Large intestine (tissue), 3 donors: ENCODE measurements around the gene CNNM2. TPM values are rescaled to one million over a fixed set of nuclear protein-coding genes. Genes with fewer than 3 reads are reported as not detected.
A peak's percentile ranks its signal among the peaks of the same experiment; 100 is the strongest.
"Not testable (repeated sequence)": the region's sequence is repeated elsewhere in the genome, so short reads cannot be mapped to it uniquely, and the experiment has no call there.

Experiments
- DNase-seq, 2 donors: peaks; one replicate each; pipeline versions ENCODE4 v3.0.0 to v3.0.0-alpha.2; 2013
- H3K27ac ChIP-seq: one replicate; pipeline ENCODE4 v1.5.1; 2013; ENCODE audit warnings: low read length
- H3K27me3 ChIP-seq: 2 replicates; pipeline ENCODE4 v1.6.1; 2013; ENCODE audit warnings: low read length; ENCODE audit not compliant: control insufficient read depth, insufficient read depth
- H3K36me3 ChIP-seq: 2 replicates; pipeline ENCODE4 v1.6.1; 2013; ENCODE audit warnings: low read length; ENCODE audit not compliant: control insufficient read depth, insufficient read depth
- H3K4me1 ChIP-seq: one replicate; pipeline ENCODE4 v1.6.1; 2013; ENCODE audit warnings: low read length; ENCODE audit not compliant: control insufficient read depth, insufficient read depth
- H3K4me3 ChIP-seq: one replicate; pipeline ENCODE4 v1.5.1; 2013; ENCODE audit warnings: low read length
- H3K9me3 ChIP-seq: one replicate; pipeline ENCODE4 v1.6.1; 2013; ENCODE audit warnings: mild to moderate bottlenecking, low read depth, low read length, moderate library complexity; ENCODE audit not compliant: control insufficient read depth
- WGBS: methylation state at CpG from one replicate; pipeline ENCODE4 v1.1.5; 2013; ENCODE audit warnings: low lambda C conversion rate; ENCODE audit not compliant: insufficient coverage; 5-methylcytosine and 5-hydroxymethylcytosine counted together
- polyA plus RNA-seq: library from polyadenylated mRNA; unstranded; fragments of 120-200 nt; gene quantifications from one replicate; pipeline ENCODE4 v1.2.1, GENCODE V29; 2013

CNNM2 gene
- polyA plus RNA-seq, 1 donor, result 12.5 TPM

DNA sequence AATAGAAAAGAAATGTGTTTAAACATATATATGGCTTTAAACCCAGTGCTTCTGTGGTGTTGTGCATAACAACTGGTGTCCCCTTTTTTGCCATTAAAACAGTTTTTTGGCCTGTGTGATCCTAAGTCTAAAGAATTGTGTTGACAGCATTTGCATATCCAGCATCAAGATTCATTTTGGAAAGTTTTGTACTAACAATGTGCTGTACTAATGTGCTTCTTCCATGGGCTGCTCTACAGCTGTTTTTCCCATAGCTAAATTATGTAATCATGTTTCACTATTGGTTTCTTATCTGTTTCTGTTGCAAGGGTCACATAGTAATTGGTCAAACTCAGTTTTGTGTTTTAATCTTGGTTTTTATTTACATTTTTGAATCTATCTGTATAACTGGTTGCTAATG, 5.5 kb downstream of the CNNM2 start:
- H3K9me3 ChIP-seq, result no peaks in the 10 kb centered on the region
- no peaks in the 10 kb centered on the region for H3K27me3 ChIP-seq
- no peak for DNase-seq
- H3K4me3 ChIP-seq, result no peak overlapping the region
- peaks cover 9% of the 10 kb centered on the region for H3K36me3 ChIP-seq
- H3K27ac ChIP-seq, result no peak overlapping the region
- H3K4me1 ChIP-seq, result peaks cover 9% of the 10 kb centered on the region

DNA sequence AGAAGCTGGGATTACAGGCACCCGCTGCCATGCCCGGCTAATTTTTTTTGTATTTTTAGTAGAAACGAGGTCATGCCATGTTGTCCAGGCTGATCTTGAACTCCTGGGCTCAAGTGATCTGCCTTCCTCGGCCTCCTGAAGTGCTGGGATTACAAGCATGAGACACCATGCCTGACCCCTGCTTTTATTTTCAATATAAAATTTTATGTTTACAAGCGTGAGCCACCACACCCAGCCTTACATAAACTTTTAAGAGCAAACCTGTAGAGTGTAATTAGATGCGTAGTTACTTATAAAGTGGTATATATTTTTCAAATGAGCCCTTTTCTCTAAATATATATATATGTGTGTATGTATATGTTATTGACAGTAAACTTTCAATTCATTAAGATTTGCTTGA, 8.7 kb downstream of the CNNM2 start:
- Histone ChIP-seq H3K36me3 (peaks cover 10% of the 10 kb centered on the region), H3K4me3 (no peak overlapping the region), H3K4me1 (peaks cover 3% of the 10 kb centered on the region), H3K27ac (no peak overlapping the region), H3K9me3 (no peaks in the 10 kb centered on the region), H3K27me3 (no peaks in the 10 kb centered on the region)
- no peak for DNase-seq
- 81% methylated on average over 3 of the region's 6 CpGs for WGBS

DNA sequence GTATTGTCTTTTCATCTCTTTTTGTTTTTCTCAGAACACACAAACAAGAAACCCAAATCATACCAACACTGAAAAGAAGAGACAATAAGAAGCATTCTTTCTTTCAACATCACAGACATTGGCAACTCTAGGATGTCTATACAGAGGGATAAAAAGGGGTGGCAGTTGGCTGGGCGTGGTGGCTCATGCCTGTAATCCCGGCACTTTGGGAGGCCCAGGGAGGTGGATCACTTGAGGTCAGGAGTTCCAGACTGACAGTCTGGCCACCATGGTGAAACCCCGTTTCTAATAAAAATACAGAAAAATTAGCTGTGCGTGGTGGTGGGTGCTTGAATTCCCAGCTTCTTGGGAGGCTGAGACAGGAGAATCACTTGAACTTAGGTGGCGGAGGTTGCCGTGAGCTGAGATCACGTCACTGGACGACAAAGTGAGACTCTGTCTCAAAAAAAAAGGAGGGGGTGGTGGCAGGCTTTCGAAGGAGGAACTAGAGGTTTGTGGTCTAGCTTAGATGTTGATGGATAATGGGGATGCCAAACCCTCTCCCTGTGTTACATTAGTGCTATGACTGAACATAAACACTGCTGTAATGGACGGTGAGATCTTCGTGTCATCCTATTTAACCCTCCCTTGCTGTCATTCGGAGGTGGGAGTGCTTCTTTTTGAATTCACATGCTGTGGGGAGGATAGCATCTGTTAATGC, 9.4 kb downstream of the CNNM2 start:
- Histone ChIP-seq H3K4me1 (peaks cover 3% of the 10 kb centered on the region), H3K9me3 (no peaks in the 10 kb centered on the region), H3K36me3 (peaks cover 10% of the 10 kb centered on the region), H3K4me3 (no peak overlapping the region), H3K27ac (no peak overlapping the region), H3K27me3 (no peaks in the 10 kb centered on the region)
- 96% methylated on average over 4 of the region's 12 CpGs for WGBS
- DNase-seq, result no peak

DNA sequence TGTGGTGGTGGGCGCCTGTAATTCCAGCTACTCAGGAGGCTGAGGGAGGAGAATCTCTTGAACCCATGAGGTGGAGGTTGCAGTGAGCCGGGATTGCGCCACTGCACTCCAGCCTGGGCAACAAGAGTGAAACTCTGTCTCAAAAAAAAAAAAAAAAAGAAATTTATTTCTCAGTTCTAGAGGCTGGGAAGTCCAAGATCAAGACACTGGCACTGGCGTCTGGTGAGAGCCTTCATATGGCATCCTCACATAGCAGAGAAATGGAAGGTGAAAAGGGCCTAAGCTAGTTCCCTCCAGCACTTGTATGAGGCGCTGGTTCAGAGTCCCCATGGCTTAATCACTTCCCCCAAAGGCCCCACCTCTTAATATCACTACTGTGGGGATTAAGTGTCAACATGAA, 10.3 kb downstream of the CNNM2 start:
- not testable (repeated sequence) for H3K4me3 ChIP-seq, H3K4me1 ChIP-seq, H3K9me3 ChIP-seq, DNase-seq, H3K27me3 ChIP-seq, H3K27ac ChIP-seq
- WGBS, result no CpG with 5 or more reads among the region's 5 CpGs
- H3K36me3 ChIP-seq, result peaks cover 10% of the 10 kb centered on the region

DNA sequence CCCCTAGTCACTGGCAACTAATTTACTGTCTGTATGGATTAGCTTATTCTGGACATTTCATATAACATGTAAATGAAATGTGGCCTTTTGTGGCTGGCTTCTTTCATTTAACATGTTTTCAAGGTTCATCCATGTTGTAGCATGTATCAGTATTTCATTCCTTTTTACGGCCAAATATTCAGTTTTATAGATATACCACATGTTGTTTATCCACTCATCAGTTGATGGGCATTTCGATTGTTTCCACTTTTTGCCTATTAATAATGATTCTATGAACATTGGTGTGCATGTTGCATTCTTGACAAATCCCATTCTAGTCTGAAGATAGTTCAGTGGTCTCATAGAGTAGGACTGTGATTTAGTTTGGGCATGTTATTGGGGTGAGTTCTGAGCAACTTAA, 12.6 kb downstream of the CNNM2 start:
- Histone ChIP-seq H3K4me1 (no peaks in the 10 kb centered on the region), H3K36me3 (peaks cover 10% of the 10 kb centered on the region), H3K27me3 (no peaks in the 10 kb centered on the region), H3K4me3 (no peak overlapping the region), H3K27ac (no peak overlapping the region), H3K9me3 (no peaks in the 10 kb centered on the region)
- no peak for DNase-seq
- no CpG with 5 or more reads among the region's 2 CpGs for WGBS

DNA sequence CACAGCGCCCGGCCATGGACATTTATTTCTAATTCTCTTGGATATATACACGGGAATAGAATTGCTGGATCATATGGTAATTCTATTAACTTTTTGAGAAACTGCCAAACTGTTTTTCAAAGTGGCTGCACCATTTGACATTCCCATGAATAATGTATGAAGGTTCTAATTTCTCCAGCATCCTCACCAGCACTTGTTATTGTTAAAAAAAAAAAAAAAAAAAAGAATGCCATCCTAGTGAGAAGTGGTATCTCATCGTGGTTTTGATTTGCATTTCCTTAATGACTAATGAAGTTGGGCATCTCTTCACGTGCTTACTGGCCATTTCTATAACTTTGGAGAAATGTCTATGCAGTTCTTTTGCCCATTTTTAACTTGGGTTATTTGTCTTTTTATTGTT, 13.5 kb downstream of the CNNM2 start:
- 100% methylated on average over 1 of the region's 5 CpGs for WGBS
- H3K4me1 ChIP-seq, result no peaks in the 10 kb centered on the region
- H3K4me3 ChIP-seq, result no peak overlapping the region
- no peaks in the 10 kb centered on the region for H3K9me3 ChIP-seq
- peaks cover 10% of the 10 kb centered on the region for H3K36me3 ChIP-seq
- DNase-seq, result no peak
- H3K27me3 ChIP-seq, result no peaks in the 10 kb centered on the region
- H3K27ac ChIP-seq, result no peak overlapping the region

DNA sequence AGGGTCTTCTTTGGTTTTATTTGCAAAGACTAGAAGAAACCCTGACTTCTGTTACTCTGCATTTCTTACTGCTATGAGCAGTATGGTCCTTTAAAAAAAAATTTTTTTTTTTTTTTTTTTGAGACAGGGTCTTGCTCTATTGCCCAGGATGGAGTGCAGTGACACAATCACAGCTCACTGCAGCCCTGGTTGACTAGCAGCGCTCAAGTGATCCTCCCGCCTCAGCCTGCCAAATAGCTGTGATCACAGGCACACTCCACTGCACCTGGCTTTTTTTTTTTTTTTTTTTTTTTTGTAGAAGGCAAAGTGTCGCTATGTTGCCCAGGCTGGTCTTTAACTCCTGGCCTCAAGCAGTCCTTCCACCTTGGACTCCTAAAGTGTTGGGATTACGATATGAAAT, 17.4 kb downstream of the CNNM2 start:
- WGBS, result no CpG with 5 or more reads among the region's 4 CpGs
- no peak for DNase-seq

DNA sequence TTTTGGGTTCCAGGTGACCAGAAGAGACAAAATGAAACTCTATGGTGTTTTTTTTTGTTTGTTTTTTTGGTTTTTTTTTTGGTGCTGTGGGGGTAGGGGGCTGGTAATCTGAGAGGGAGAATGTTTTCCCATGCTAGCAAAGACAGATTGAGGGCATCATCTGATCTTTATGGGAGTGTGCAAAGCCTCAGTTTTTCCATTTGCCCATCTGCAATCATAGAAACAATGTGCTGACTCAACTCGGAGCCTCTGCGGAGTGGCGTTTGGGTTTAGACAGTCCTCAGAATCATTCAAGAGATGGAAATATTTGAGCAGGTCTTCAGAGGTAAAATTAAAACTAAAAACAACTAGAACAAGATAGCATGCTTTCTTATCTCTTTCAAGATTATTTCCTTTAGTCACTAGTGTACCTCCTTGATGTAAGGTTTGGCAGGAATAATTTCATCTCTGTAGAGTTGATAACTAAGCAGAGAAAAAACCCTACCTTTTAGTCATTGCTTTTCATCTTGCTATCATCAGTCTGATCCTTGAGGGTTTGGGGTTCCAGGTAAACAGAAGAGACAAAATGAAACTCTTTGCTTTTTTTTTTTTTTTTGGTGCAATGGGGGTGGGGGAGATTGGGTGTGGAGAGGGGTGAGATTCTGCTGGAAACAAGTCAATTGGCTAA, 18.0 kb downstream of the CNNM2 start:
- no peaks in the 10 kb centered on the region for H3K9me3 ChIP-seq
- H3K36me3 ChIP-seq, result no peaks in the 10 kb centered on the region
- WGBS, result no CpG with 5 or more reads among the region's 3 CpGs
- no peak overlapping the region for H3K27ac ChIP-seq
- no peaks in the 10 kb centered on the region for H3K4me1 ChIP-seq
- no peak overlapping the region for H3K4me3 ChIP-seq
- no peak for DNase-seq
- no peaks in the 10 kb centered on the region for H3K27me3 ChIP-seq

More for the DNA sequence above, 17.4 kb downstream of the CNNM2 start:
- no peaks in the 10 kb centered on the region for H3K9me3 ChIP-seq
- no peaks in the 10 kb centered on the region for H3K36me3 ChIP-seq
- no peak overlapping the region for H3K4me3 ChIP-seq
- H3K27ac ChIP-seq, result no peak overlapping the region
- no peaks in the 10 kb centered on the region for H3K27me3 ChIP-seq
- H3K4me1 ChIP-seq, result no peaks in the 10 kb centered on the region

DNA sequence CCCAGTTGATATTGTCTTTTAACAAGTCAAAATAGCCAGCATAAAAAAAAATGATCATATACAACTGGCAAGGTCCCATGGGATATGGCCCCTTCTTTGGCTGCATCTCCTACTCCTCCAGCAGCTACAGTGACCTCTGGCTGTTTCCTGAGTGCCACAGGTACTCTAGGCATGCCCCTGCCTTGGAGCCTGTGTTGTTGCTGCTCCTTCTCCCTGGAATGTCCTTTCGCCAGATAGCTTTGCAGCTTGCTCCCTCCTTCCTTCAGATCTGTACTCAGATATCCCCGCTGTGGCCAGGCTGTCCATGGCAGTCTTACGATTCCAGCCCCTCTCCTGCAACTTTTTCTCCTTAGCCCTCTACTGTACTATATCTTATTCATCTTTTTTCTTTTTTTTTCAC, 23.3 kb downstream of the CNNM2 start:
- no peaks in the 10 kb centered on the region for H3K9me3 ChIP-seq
- H3K27me3 ChIP-seq, result no peaks in the 10 kb centered on the region
- no peak overlapping the region for H3K4me3 ChIP-seq
- WGBS, result 93% methylated on average over 2 of the region's 3 CpGs
- H3K36me3 ChIP-seq, result peaks cover 2% of the 10 kb centered on the region
- H3K4me1 ChIP-seq, result peaks cover 10% of the 10 kb centered on the region
- no peak overlapping the region for H3K27ac ChIP-seq
- DNase-seq, result no peak

DNA sequence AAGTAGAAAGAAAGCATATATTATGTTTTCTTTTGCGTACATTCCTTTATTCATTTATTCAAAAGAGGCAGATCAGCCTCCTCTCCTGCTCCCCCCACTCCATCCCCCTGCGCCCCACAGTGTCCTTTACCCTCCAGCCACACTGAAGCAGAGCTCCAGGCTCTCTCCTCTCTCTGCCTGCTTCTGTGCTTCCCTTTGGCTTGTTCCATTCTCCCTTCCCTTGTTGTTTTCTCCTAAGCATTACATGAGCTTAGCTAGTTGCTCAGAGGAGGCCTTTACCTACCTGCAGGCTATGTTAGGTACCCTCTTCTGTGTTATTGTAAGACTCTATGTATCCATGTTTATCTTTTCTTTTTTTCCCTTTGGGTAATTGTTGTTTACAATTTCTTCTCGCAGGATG, 27.4 kb downstream of the CNNM2 start:
- no peak for DNase-seq
- Histone ChIP-seq H3K4me1 (peaks cover 10% of the 10 kb centered on the region), H3K27me3 (no peaks in the 10 kb centered on the region), H3K4me3 (no peak overlapping the region), H3K9me3 (no peaks in the 10 kb centered on the region), H3K27ac (peak overlapping the region; percentile 54), H3K36me3 (peaks cover 2% of the 10 kb centered on the region)
- WGBS, result 50% methylated on average over 2 of the region's 3 CpGs

DNA sequence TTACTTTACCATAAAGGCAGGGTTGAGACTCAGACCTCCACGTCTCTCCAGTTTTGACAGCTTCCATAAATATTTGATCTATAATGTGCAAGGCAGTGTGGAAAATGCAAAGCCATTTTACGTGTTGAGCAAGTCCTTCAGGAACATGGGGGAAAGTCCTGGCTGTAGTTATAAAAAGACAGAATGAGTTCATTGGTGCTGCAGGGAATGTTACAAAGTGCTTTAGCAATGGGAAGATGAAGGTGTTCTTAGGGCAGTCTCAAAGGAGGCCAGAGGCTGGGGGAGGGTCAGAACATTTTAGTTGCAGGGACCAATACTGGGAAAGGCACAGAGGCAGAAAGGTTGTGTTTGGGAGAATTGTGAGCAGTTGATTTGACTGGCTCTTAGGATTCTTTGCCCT, 27.9 kb downstream of the CNNM2 start:
- 50% methylated on average over 1 of the region's 2 CpGs for whole genome bisulfite sequencing
- H3K27me3 ChIP-seq, result no peaks in the 10 kb centered on the region
- peaks cover 10% of the 10 kb centered on the region for H3K4me1 ChIP-seq
- peaks cover 2% of the 10 kb centered on the region for H3K36me3 ChIP-seq
- peak overlapping the region; percentile 54 for H3K27ac ChIP-seq
- DNase-seq, result peak; percentile 44 to 64
- no peaks in the 10 kb centered on the region for H3K9me3 ChIP-seq
- no peak overlapping the region for H3K4me3 ChIP-seq
